Inflammatory macrophage treated with lipopolysaccharide for 1 hour (primary cell): ENCODE results near the gene KLHL22.
"Not testable (repeated sequence)": the region's sequence is repeated elsewhere in the genome, so short reads cannot be mapped to it uniquely, and the experiment has no call there.

Source experiments
- DNase-seq, 2 donors: peaks; one replicate each; pipeline ENCODE4 v3.0.0-alpha.2; 2020 to 2022

Gene KLHL22

DNA sequence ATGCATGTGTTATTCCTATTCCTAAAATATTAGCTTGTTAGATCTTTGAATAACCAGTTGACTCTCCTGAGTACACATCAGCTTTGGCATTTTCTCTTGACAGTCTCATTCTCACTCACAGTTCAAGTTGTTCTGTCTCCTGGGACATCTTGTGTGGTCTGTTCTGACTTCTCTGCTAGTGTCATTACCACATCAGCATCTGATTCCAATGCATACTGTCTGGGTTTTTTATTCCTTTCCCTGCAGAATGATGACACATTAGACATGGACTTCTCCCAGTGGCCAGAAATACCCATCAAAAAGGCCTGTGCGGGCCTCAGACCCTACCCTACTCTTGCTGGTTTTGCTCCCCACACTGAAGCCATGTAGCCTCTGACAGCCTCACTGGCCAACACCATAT, 99.0 kb downstream of the KLHL22 start:
- no peak for DNase-seq

GRCh38 chr22:20395907-20396287, 99.7 kb downstream of the KLHL22 start:
- no peak for DNase-seq

DNA sequence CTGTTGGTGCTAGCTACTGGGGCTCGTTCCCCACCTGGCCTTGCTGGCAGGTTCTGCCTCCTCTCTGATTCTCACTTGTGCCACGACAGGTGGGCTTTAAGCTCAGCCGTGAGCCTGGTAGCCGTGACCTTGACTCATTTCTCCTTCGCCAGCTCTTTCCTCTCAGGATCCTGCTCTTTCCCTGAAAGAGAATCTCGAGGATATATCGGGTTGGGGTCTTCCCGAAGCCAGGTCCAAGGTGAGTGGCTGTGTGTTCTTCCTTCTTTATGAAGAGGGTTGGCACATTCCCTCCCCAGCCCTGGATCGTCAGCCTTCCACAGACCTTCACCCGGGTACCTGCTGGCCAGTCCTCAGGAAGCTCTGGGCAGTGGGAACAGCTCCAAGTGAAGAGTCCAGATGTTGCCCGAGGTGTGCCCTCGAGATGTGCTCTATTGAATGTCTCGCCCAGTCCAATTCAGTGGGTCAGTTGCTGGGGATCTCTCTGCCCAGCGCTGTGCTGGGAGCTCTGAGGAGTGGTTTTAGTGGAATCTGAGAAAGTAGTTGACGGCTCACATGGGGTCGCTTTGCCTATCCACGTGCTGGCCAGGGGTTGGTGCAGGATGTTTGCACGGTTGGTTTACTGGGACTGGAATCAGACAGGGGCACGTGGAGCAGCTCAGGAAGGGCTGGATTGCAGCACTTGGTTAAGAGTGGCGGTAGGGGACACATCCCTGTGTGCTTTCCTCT, 100.3 kb downstream of the KLHL22 start:
- DNase-seq = no peak

DNA sequence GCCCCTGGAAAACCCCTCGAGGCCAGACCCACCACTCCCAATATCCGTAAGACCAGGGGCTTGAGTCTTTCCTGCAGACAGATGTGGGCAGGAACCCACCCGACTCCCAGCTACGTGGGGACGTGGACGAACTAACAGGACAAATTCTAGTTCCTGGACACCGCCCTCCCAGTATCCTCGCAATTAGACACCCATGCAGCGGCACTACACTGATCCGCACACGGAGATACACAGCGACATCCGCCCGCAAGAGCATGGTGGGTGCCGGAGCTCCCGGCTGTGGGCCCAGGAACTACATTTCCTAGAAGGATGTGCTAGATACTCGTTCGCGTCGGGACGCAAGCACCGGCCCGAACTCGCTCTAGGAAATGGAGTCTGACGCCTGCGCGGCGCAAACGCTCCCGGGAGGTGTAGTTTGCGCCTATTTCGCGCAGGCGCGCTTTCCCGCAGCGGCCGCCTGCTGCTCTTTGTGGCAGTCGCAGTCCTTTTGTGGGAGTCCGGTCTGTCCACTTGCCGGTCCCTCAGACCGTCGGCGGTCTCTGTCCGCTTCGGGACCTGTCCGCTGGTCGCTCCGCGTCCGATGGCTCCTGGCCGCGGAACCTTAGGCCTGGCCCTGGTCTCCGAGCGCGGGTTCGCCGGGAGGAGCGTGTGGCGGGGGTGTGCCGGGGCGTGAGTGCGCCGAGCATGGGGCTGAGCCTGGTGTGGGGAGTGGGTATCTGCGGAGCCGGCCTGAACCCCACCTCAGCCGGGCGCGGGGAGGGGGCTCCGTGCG, 101.7 kb downstream of the KLHL22 start, which contains the start of gene ZNF74:
Gene ZNF74 (plus strand): TSS at position 447 of the 772 bp plus-strand sequence. CDS start 478 bp downstream, outside the sequence.
- peak; percentile 85 to 86 for DNase-seq

DNA sequence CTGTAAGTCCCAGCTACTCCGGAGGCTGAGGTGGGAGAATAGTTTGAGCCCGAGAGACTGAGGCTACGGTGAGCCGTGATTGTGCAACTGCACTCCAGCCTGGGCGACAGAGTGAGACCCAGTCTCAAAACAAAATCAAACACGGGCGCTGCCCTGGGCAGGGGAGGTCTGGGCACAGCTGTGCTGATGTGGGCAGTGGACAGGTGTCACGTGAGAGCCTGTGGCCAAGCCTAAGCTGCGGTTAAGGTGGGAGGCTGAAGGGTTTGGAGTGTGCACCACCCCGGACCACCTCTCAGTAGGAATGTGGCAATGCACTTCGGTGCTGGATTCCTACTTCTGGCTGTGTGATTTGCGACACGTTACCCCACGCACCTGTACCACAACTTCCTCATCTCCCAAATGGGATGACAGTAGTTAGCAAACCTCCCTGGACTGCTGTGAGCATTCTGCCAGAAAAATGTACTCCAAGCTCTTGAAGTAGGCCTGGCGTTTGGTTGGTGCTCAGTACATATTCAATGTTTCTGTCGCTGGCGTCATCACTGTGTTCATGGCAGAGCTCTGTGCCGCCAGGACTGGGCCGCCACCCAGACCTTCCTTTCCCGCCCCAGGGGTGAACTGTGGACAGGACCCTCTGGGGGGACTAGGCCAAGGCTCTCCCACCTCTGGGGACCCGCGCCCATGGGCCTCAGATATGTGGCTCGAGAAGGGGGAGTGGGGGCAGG, 102.5 kb downstream of the KLHL22 start:
- DNase-seq = no peak

- DNase-seq = not testable (repeated sequence)
Observed at GRCh38 chr22:20392365-20392881, 103.2 kb downstream of the KLHL22 start.
